HUDEP-2 (cell line): ENCODE data around the gene CDCA7L.
"Not testable (repeated sequence)": the region's sequence is repeated elsewhere in the genome, so short reads cannot be mapped to it uniquely, and the experiment has no call there.

ENCODE experiments used
- DNase-seq, 76 experiments: peaks; one replicate each; lab custom pipeline; 2025; ENCODE audit not compliant: unreplicated experiment in 76 of 76; lab: John Stamatoyannopoulos, UW

The CDCA7L gene

GRCh38 chr7:21911341-21911875, 34.3 kb downstream of the CDCA7L start:
- DNase-seq = no peak

- DNase-seq = no peak
These were observed 35.4 kb downstream of the CDCA7L start for GRCh38 chr7:21910253-21910652.

- DNase-seq = no peak
These were observed 37.0 kb downstream of the CDCA7L start for GRCh38 chr7:21908746-21909145.

GRCh38 chr7:21903020-21903786, 42.5 kb downstream of the CDCA7L start:
- no peak for DNase-seq

- DNase-seq = no peak
These were observed 43.5 kb downstream of the CDCA7L start for GRCh38 chr7:21902240-21902639.

- no peak for DNase-seq
These were observed 47.3 kb downstream of the CDCA7L start for GRCh38 chr7:21898265-21898930.

- no peak for DNase-seq
These were observed 52.3 kb downstream of the CDCA7L start for GRCh38 chr7:21893401-21893800.

GRCh38 chr7:21891291-21891690, 54.4 kb downstream of the CDCA7L start:
- DNase-seq = no peak

- DNase-seq = no peak
These were observed 57.9 kb downstream of the CDCA7L start for GRCh38 chr7:21887779-21888178.

- DNase-seq = no peak
These were observed 58.3 kb downstream of the CDCA7L start for GRCh38 chr7:21887353-21887752.

- no peak for DNase-seq
These were observed 59.3 kb downstream of the CDCA7L start for GRCh38 chr7:21886396-21886795.

GRCh38 chr7:21884496-21884895, 61.2 kb downstream of the CDCA7L start:
- DNase-seq = no peak

- not testable (repeated sequence) for DNase-seq
These were observed 62.2 kb downstream of the CDCA7L start for GRCh38 chr7:21883501-21883900.

GRCh38 chr7:21883069-21883468, 62.6 kb downstream of the CDCA7L start:
- DNase-seq = no peak

GRCh38 chr7:21869785-21870402, 75.8 kb downstream of the CDCA7L start:
- DNase-seq = no peak

GRCh38 chr7:21868576-21868850, 77.2 kb downstream of the CDCA7L start:
- no peak for DNase-seq

- no peak for DNase-seq
These were observed 77.7 kb downstream of the CDCA7L start for GRCh38 chr7:21867816-21868575.

- DNase-seq = no peak
These were observed 78.5 kb downstream of the CDCA7L start for GRCh38 chr7:21867226-21867625.

GRCh38 chr7:21866731-21867130, 79.0 kb downstream of the CDCA7L start:
- no peak for DNase-seq

GRCh38 chr7:21865631-21866204, 80.0 kb downstream of the CDCA7L start:
- peak in 4 of 76 experiments; percentile 4 to 17 (median 10) for DNase-seq

- DNase-seq = no peak
These were observed 94.1 kb downstream of the CDCA7L start for GRCh38 chr7:21851559-21851967.
